OCI-LY3 (cell line): Measurements from ENCODE around the gene BAG3.

Experiments used
- H2AFZ ChIP-seq: fragments of 200-600, 300-600 bp; shearing (Covaris generic); 2 replicates; pipeline ENCODE4 v1.6.0; 2014; ENCODE audit warnings: antibody characterized with exemption, low read depth, low read length
- H3K27ac ChIP-seq: fragments of 200-600, 300-600 bp; sonication (generic); 2 replicates; pipeline ENCODE4 v1.5.1; 2014; ENCODE audit warnings: mild to moderate bottlenecking, low read length, moderate library complexity, mixed read lengths
- H3K27me3 ChIP-seq: fragments of 200-600, 300-600 bp; sonication (generic); 2 replicates; pipeline ENCODE4 v1.6.1; 2014; ENCODE audit warnings: low read depth, low read length, mixed read lengths
- H3K36me3 ChIP-seq: fragments of 200-600, 300-600 bp; sonication (generic); replicated peaks from 2 replicates; pipeline ENCODE3; 2014; ENCODE audit warnings: low read depth, low read length, mixed read lengths
- H3K4me1 ChIP-seq: fragments of 300-600, 200-600 bp; sonication (generic); 2 replicates; pipeline ENCODE4 v1.6.1; 2014; ENCODE audit warnings: low read length, mixed read lengths
- H3K4me2 ChIP-seq: fragments of 200-600, 300-600 bp; sonication (generic); 2 replicates; pipeline ENCODE4 v1.6.1; 2014; ENCODE audit warnings: low read length, mixed read lengths
- H3K4me3 ChIP-seq: fragments of 300-600, 200-600 bp; sonication (generic); 2 replicates; pipeline ENCODE4 v1.5.1; 2014; ENCODE audit warnings: antibody characterized with exemption, mild to moderate bottlenecking, low read length, moderate library complexity
- H3K79me2 ChIP-seq: fragments of 300-600, 200-600 bp; shearing (Covaris generic); 2 replicates; pipeline ENCODE4 v1.6.1; 2014; ENCODE audit warnings: mild to moderate bottlenecking, low read length, mixed read lengths
- H3K9ac ChIP-seq: fragments of 300-600, 200-600 bp; shearing (Covaris generic); 2 replicates; pipeline ENCODE4 v1.6.0; 2014; ENCODE audit warnings: mild to moderate bottlenecking, low read length, moderate library complexity
- H3K9me3 ChIP-seq: fragments of 200-600, 300-600 bp; shearing (Covaris generic); 2 replicates; pipeline ENCODE4 v1.6.1; 2014; ENCODE audit warnings: low read length, mixed read lengths; ENCODE audit not compliant: insufficient read depth
- H4K20me1 ChIP-seq: fragments of 200-600, 300-600 bp; sonication (generic); 2 replicates; pipeline ENCODE4 v1.6.1; 2016; ENCODE audit warnings: low read length, mixed read lengths; ENCODE audit not compliant: insufficient read depth
- CTCF ChIP-seq: fragments of 200-600, 300-600 bp; sonication (generic); IDR thresholded peaks from 2 replicates; pipeline ENCODE4 v1.5.1; 2014; ENCODE audit warnings: antibody characterized with exemption, low read length, low read depth
- EZH2phosphoT487 ChIP-seq: fragments of 200-600 bp; shearing (Covaris generic); IDR thresholded peaks from 2 replicates; pipeline ENCODE4 v1.6.1; 2018; ENCODE audit warnings: antibody characterized with exemption, mixed run types, low read depth

The BAG3 gene

GRCh38 chr10:119644205-119644814 lies 6.9 kb upstream of the BAG3 start:
- no peaks in the 10 kb centered on the region for H3K79me2 ChIP-seq
- H2AFZ ChIP-seq, result no peak overlapping the region
- TF ChIP-seq CTCF (no peak), EZH2phosphoT487 (no peak)
- no peak overlapping the region for H3K9ac ChIP-seq
- H3K27me3 ChIP-seq, result no peaks in the 10 kb centered on the region
- H3K9me3 ChIP-seq, result no peaks in the 10 kb centered on the region
- H4K20me1 ChIP-seq, result no peaks in the 10 kb centered on the region
- no peaks in the 10 kb centered on the region for H3K36me3 ChIP-seq
- no peak overlapping the region for H3K4me3 ChIP-seq
- H3K27ac ChIP-seq, result no peak overlapping the region
- peaks cover 5% of the 10 kb centered on the region for H3K4me1 ChIP-seq
- H3K4me2 ChIP-seq, result no peak overlapping the region

DNA sequence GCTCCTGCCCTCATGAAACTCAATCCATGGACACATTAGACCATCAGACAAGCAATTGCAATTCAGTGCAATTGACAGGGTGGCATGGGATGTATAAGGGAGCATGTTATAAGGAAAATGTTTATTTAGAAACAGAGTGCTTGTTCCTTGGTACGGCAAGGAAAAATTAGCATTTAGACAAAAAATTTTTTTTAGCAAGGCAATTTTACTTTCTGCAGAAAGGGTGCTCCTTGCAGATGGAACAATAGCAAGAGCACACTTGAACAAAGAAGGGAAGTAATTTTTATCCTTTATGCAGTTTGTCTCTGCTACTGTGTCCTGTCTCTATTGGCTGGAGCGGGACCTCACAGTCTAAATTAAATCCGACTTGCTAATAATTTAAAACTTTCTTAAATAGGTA lies 6.2 kb upstream of the BAG3 start:
- H3K4me2 ChIP-seq, result no peak overlapping the region
- no peaks in the 10 kb centered on the region for H3K36me3 ChIP-seq
- H3K4me3 ChIP-seq, result no peak overlapping the region
- H4K20me1 ChIP-seq, result no peaks in the 10 kb centered on the region
- H3K79me2 ChIP-seq, result no peaks in the 10 kb centered on the region
- TF ChIP-seq CTCF, result no peak
- TF ChIP-seq EZH2phosphoT487, result no peak
- H3K27me3 ChIP-seq, result no peaks in the 10 kb centered on the region
- H2AFZ ChIP-seq, result no peak overlapping the region
- peaks cover 5% of the 10 kb centered on the region for H3K4me1 ChIP-seq
- no peaks in the 10 kb centered on the region for H3K9me3 ChIP-seq
- H3K9ac ChIP-seq, result no peak overlapping the region
- H3K27ac ChIP-seq, result no peak overlapping the region

DNA sequence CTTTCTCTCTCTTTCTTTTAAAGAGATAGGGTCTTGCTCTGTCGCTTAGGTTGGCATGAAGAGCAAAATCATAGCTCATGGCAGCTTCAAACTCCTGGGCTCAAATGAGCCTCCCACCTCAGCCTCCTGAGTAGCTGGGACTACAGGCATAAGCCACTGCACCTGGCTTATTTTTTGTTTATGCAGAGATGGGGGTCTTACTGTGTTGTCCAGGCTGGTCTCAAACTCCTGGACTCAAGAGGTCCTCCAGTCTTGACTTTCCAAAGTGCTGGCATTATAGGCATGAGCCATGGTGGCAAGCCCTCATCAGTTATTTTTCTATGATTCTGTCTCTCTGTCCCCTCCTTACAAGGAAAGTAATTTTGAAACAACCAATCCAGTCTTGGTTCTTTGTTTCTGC lies 1.1 kb upstream of the BAG3 start:
- no peaks in the 10 kb centered on the region for H3K9me3 ChIP-seq
- peak overlapping the region; percentile 85 for H3K4me3 ChIP-seq
- peaks cover 6% of the 10 kb centered on the region for H3K4me1 ChIP-seq
- H3K9ac ChIP-seq, result peak overlapping the region; percentile 94; the same call in 1 of the 2 replicates
- H3K36me3 ChIP-seq, result no peaks in the 10 kb centered on the region
- H3K4me2 ChIP-seq, result peak overlapping the region; percentile 73
- TF ChIP-seq CTCF, result no peak
- TF ChIP-seq EZH2phosphoT487, result no peak
- H3K79me2 ChIP-seq, result no peaks in the 10 kb centered on the region
- H4K20me1 ChIP-seq, result no peaks in the 10 kb centered on the region
- no peak overlapping the region for H3K27ac ChIP-seq
- no peak overlapping the region for H2AFZ ChIP-seq
- H3K27me3 ChIP-seq, result no peaks in the 10 kb centered on the region

DNA sequence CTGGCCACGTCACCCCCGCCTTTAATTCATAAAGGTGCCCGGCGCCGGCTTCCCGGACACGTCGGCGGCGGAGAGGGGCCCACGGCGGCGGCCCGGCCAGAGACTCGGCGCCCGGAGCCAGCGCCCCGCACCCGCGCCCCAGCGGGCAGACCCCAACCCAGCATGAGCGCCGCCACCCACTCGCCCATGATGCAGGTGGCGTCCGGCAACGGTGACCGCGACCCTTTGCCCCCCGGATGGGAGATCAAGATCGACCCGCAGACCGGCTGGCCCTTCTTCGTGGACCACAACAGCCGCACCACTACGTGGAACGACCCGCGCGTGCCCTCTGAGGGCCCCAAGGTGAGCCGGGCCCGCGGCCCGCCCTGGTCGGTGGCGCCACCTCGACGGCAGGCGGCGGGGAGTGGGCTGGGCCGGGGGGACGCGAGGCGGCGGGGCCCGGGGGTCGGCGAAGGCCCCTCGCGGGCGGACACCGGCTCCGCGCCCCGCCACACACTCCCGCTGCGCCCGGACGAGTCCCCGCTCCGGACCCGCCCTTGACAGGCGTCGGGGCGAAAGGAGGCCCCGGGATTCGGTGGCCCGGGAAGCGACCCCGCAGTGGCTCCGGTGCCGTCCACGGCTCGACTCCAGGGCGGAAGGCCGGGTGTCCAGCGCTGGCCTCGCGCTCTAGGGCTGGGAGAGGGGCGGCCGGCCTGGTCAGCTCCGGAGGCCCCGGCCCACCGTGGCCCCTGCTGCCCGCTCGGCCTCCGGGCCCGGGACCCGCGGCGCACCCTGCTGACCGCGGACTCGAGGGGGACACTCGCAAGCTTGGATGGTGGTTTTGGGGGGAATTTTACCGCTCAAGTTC lies 557 bp downstream of the BAG3 start:
- H3K27ac ChIP-seq, result no peak overlapping the region
- H3K9me3 ChIP-seq, result no peaks in the 10 kb centered on the region
- H3K27me3 ChIP-seq, result no peaks in the 10 kb centered on the region
- H3K36me3 ChIP-seq, result no peaks in the 10 kb centered on the region
- TF ChIP-seq EZH2phosphoT487 (no peak), CTCF (no peak)
- H3K9ac ChIP-seq, result peak overlapping the region; percentile 94; the same call in 1 of the 2 replicates
- H2AFZ ChIP-seq, result peak overlapping the region; percentile 93
- no peaks in the 10 kb centered on the region for H4K20me1 ChIP-seq
- peak overlapping the region; percentile 85 for H3K4me3 ChIP-seq
- H3K79me2 ChIP-seq, result no peaks in the 10 kb centered on the region
- H3K4me2 ChIP-seq, result peak overlapping the region; percentile 79
- peaks cover 6% of the 10 kb centered on the region for H3K4me1 ChIP-seq
